Gastroesophageal sphincter (tissue), 3 donors: ENCODE results near the gene MSMO1.

ENCODE experiments used
- CTCF ChIP-seq, 4 experiments: fragments of 200-600 bp in 2 of 4; fragments of 450-650 bp in 2 of 4; sonication (generic) in 1 of 4; IDR thresholded peaks; one replicate each; pipeline ENCODE4 v1.5.1; 2017 to 2019; ENCODE audit warnings: antibody characterized with exemption in 4 of 4, mild to moderate bottlenecking in 2 of 4, moderate library complexity in 2 of 4
- POLR2A ChIP-seq, 2 donors: fragments of 450-650 bp; IDR thresholded peaks; one replicate each; pipeline ENCODE4 v1.6.1; 2017; ENCODE audit warnings: antibody characterized with exemption in 2 of 2, mild to moderate bottlenecking in 2 of 2, moderate library complexity in 1 of 2
- POLR2AphosphoS5 ChIP-seq: sonication (generic); formaldehyde crosslinking; IDR thresholded peaks from one replicate; pipeline ENCODE4 v1.6.1; 2017; ENCODE audit warnings: antibody characterized with exemption

- TF ChIP-seq POLR2AphosphoS5 (no peak), CTCF (IDR thresholded peaks at IDR 0.05) (no peak), POLR2A (IDR thresholded peaks at IDR 0.05) (no peak)
These were observed 37.1 kb downstream of the MSMO1 start for GRCh38 chr4:165364452-165365080.
